AG04450 (cell line): ENCODE measurements around the gene PAWR. TPM values are rescaled to one million over a fixed set of nuclear protein-coding genes. Genes with fewer than 3 reads are reported as not detected.
"Not testable (repeated sequence)": the region's sequence is repeated elsewhere in the genome, so short reads cannot be mapped to it uniquely, and the experiment has no call there.

Source experiments
- CTCF ChIA-PET: fragments of 300-600, 350-600 bp; formaldehyde crosslinking; extraction: SDS; loops from one replicate; lab custom pipeline; 2022; ENCODE audit warnings: antibody characterized with exemption, inconsistent platforms; lab: Charles Lee
- POLR2A ChIA-PET: fragments of 350-600 bp; formaldehyde crosslinking; extraction: SDS; loops from one replicate; lab custom pipeline; 2021; ENCODE audit warnings: antibody characterized with exemption, inconsistent platforms; lab: Yijun Ruan, JAX
- DNase-seq: peaks from one replicate; pipeline ENCODE4 v3.0.0-alpha.2; 2011; ENCODE audit warnings: low read depth, low spot score
- H3K27ac ChIP-seq: one replicate; pipeline ENCODE4 v1.5.1; 2012; ENCODE audit warnings: low read depth, low read length, control low read depth
- H3K27me3 ChIP-seq: one replicate; pipeline ENCODE4 v1.6.0; 2012; ENCODE audit warnings: low read length; ENCODE audit not compliant: control insufficient read depth, insufficient read depth
- H3K4me3 ChIP-seq: 2 replicates; pipeline ENCODE4 v1.5.1; 2011; ENCODE audit warnings: mild to moderate bottlenecking, low read depth, low read length, control low read depth
- H3K9me3 ChIP-seq: 2 replicates; pipeline ENCODE4 v1.5.1; 2012; ENCODE audit warnings: low read length; ENCODE audit not compliant: control insufficient read depth, insufficient read depth
- polyA plus RNA-seq: library from polyadenylated mRNA; depleted of rRNA; stranded (reverse); fragments of >200 nt; gene quantifications from 2 replicates; pipeline ENCODE4 v1.2.3, GENCODE V29; 2011
- TF ChIP-seq, protein P1 (sequence below): IDR thresholded peaks from 2 replicates; pipeline ENCODE4 v1.5.1; 2011; ENCODE audit warnings: low read depth, low read length, control low read depth, inconsistent platforms

The PAWR gene
- polyA plus RNA-seq, 1 experiment, result 15.7 TPM

DNA sequence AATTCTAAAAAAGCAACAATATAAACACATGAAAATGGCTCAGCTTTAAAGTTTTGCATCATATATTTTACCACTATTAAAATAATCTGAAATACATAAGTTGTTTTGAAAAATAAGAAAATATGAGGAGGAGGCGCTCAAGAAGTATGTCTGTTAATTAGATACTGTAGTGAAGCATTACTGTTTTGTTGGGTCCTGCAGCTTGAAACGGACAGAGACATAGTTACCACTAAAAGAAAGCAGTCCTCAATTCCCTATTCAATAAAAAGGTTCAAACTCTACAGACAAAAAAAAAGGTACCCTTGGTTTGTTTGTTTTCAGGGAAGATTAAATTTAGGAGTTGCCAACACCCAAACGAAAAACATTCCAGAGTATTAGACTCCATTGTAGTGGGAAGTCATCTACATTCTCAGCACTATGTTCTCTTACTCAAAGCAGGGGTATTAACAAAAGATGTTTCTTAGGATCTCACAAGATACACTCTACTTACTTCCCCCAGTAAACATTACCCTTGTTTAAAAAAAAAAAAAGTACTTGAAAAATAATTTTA lies 3.0 kb downstream of the PAWR start:
- TF ChIP-seq, protein P1, sequence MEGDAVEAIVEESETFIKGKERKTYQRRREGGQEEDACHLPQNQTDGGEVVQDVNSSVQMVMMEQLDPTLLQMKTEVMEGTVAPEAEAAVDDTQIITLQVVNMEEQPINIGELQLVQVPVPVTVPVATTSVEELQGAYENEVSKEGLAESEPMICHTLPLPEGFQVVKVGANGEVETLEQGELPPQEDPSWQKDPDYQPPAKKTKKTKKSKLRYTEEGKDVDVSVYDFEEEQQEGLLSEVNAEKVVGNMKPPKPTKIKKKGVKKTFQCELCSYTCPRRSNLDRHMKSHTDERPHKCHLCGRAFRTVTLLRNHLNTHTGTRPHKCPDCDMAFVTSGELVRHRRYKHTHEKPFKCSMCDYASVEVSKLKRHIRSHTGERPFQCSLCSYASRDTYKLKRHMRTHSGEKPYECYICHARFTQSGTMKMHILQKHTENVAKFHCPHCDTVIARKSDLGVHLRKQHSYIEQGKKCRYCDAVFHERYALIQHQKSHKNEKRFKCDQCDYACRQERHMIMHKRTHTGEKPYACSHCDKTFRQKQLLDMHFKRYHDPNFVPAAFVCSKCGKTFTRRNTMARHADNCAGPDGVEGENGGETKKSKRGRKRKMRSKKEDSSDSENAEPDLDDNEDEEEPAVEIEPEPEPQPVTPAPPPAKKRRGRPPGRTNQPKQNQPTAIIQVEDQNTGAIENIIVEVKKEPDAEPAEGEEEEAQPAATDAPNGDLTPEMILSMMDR, result no peak
- CTCF ChIA-PET, result interaction anchor here (0.6 kb wide), 1 partner anchor 130 kb away, joined by 3 read pairs; no protein-coding TSS in a partner anchor
- H3K9me3 ChIP-seq, result no peaks in the 10 kb centered on the region; the same call in 1 of the 2 replicates
- DNase-seq, result no peak
- H3K27ac ChIP-seq, result no peak overlapping the region
- no peaks in the 10 kb centered on the region for H3K27me3 ChIP-seq
- POLR2A ChIA-PET, result no interaction called here
- H3K4me3 ChIP-seq, result peak overlapping the region; percentile 90

DNA sequence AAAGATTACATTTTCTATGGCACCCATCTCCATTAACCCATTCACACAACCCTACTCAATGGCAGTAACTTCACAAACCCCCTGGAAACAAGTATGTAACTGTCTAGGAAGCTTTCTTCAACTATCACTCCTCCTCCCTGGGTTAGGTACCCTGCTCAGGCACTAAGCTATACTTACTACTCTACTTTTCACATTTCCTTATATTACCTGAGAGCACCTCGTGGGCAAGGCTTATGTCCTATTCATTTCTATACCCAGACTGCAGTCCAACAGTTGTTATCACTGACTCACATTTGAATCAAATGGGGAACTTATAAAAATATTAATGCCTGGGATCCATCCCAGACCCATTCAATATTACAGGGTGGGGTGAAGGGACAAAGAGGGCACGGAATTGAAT lies 4.6 kb downstream of the PAWR start:
- CTCF ChIA-PET, result no interaction called here
- no peak for DNase-seq
- no peak overlapping the region for H3K4me3 ChIP-seq
- no peaks in the 10 kb centered on the region; the same call in 1 of the 2 replicates for H3K9me3 ChIP-seq
- H3K27ac ChIP-seq, result no peak overlapping the region
- POLR2A ChIA-PET, result no interaction called here
- TF ChIP-seq, protein P1, result no peak
- no peaks in the 10 kb centered on the region for H3K27me3 ChIP-seq

DNA sequence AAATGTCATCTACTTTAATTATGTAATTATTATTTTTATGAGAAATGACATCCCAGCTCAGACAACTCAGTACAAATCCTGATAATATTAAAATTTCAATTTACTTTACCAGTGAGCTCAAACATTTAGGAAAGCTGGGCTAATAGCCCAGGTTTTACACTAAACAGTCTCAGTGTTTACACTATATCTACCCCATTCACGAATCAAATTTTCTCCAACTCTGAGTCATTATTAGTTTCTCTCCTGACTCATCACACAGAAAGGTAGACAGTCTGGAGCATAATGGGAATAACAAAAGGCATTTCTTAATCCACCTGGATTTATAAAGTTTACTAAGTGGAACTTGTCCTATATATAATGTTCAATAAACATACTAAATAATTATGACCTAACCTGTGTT lies 5.7 kb downstream of the PAWR start:
- POLR2A ChIA-PET, result no interaction called here
- Histone ChIP-seq H3K9me3 (no peaks in the 10 kb centered on the region; the same call in 1 of the 2 replicates), H3K27me3 (no peaks in the 10 kb centered on the region), H3K27ac (no peak overlapping the region), H3K4me3 (no peak overlapping the region)
- CTCF ChIA-PET, result interaction anchor here (0.6 kb wide), 1 partner anchor 585 kb away, joined by 3 read pairs; no protein-coding TSS in a partner anchor
- no peak for DNase-seq
- TF ChIP-seq, protein P1, result no peak

DNA sequence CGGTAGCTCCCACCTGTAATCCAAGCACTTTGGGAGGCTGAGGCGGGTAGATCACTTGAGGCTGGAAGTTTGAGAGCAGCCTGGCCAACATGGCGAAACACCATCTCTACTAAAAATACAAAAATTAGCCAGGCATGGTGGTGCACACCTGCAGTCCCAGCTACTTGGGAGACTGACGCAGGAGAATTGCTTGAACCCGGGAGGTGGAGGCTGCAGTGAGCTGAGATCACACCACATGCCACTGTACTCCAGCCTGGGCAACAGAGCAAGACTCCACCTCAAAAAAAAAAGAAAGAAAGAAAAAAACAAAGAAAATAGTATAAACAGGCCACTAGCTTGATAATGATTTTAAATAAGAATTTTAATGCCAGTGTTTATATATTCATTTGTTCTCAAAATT lies 6.4 kb downstream of the PAWR start:
- H3K27ac ChIP-seq, DNase-seq, POLR2A ChIA-PET, H3K4me3 ChIP-seq, H3K9me3 ChIP-seq, CTCF ChIA-PET, H3K27me3 ChIP-seq: not testable (repeated sequence)

- Histone ChIP-seq H3K27ac (no peak overlapping the region), H3K9me3 (no peaks in the 10 kb centered on the region), H3K4me3 (no peak overlapping the region), H3K27me3 (no peaks in the 10 kb centered on the region)
- POLR2A ChIA-PET, result no interaction called here
- TF ChIP-seq, protein P1, result no peak
- no peak for DNase-seq
- CTCF ChIA-PET, result interaction anchor here (0.6 kb wide), 1 partner anchor 513 kb away, joined by 3 read pairs; no protein-coding TSS in a partner anchor
These were observed 8.2 kb downstream of the PAWR start for GRCh38 chr12:79682593-79682992.
